GM12878 (cell line): ENCODE measurements around the gene HMCES. TPM values are rescaled to one million over a fixed set of nuclear protein-coding genes. Genes with fewer than 3 reads are reported as not detected.

Experiments
- ATAC-seq: fragments of 200-7000 bp; cut with Tn5 transposase; 3 replicates; pipeline ENCODE4 v1.9.1; 2020; ENCODE audit warnings: mild to moderate bottlenecking, moderate library complexity
- BruUV-seq: library from RNA; stranded (reverse); fragments of 400-500 nt; replicated peaks from 2 replicates; lab custom pipeline; 2021; lab: Mats Ljungman, UMichigan
- CTCF ChIA-PET: fragments of 300-600 bp; sonication (Branson Sonifier 250); formaldehyde crosslinking; extraction: SDS; loops from one replicate; lab custom pipeline; 2021; ENCODE audit warnings: inconsistent platforms; lab: Yijun Ruan, JAX
- POLR2A ChIA-PET: fragments of 350-600 bp; formaldehyde crosslinking; extraction: SDS; loops from one replicate; lab custom pipeline; 2021; ENCODE audit warnings: inconsistent platforms; lab: Charles Lee
- RAD21 ChIA-PET: fragments of 300-600 bp; sonication (Branson Sonifier 250); formaldehyde crosslinking; loops from one replicate; lab custom pipeline; 2023; ENCODE audit warnings: antibody characterized with exemption; ENCODE audit not compliant: unreplicated experiment; lab: Charles Lee
- SMC1A ChIA-PET: fragments of 300-600 bp; sonication (Branson Sonifier 250); formaldehyde crosslinking; loops from one replicate; lab custom pipeline; 2023; ENCODE audit not compliant: unreplicated experiment, uncharacterized antibody; lab: Charles Lee
- DNase-seq: peaks from one replicate; pipeline ENCODE4 v3.0.0-alpha.2; 2011; ENCODE audit warnings: low read depth, low spot score
- FAIRE-seq: peaks from 3 replicates; lab custom pipeline; 2011; peaks lifted over from hg19 to GRCh38; lab: Jason Lieb, UNC
- H2AFZ ChIP-seq: 2 replicates; pipeline ENCODE4 v1.6.0; 2011; ENCODE audit warnings: low read depth, low read length, control low read depth; ENCODE audit not compliant: control insufficient read depth
- H3K27ac ChIP-seq: 2 replicates; pipeline ENCODE4 v1.5.1; 2011; ENCODE audit warnings: control low read depth; ENCODE audit not compliant: control insufficient read depth, insufficient read depth
- H3K27me3 ChIP-seq, 2 experiments: replicated peaks in 1 of 2; 2 replicates each; pipeline versions ENCODE4 v1.6.0 to v1.6.1; 2011; ENCODE audit warnings: low read length in 1 of 2; ENCODE audit not compliant: control insufficient read depth in 2 of 2, insufficient read depth in 2 of 2
- H3K36me3 ChIP-seq, 2 experiments: 2 replicates each; pipeline ENCODE4 v1.5.1; 2011; ENCODE audit warnings: low read length in 1 of 2; ENCODE audit not compliant: control insufficient read depth in 2 of 2, insufficient read depth in 2 of 2
- H3K4me1 ChIP-seq: 2 replicates; pipeline ENCODE4 v1.6.1; 2011; ENCODE audit warnings: mild to moderate bottlenecking, low read length, moderate library complexity, mixed read lengths; ENCODE audit not compliant: control insufficient read depth, insufficient read depth
- H3K4me2 ChIP-seq: 2 replicates; pipeline ENCODE4 v1.6.0; 2011; ENCODE audit warnings: control low read depth; ENCODE audit not compliant: control insufficient read depth, insufficient read depth
- H3K4me3 ChIP-seq: fragments of 200-600 bp; sonication (generic); 2 replicates; pipeline ENCODE4 v1.5.1; 2016
- H3K79me2 ChIP-seq: 2 replicates; pipeline ENCODE4 v1.6.0; 2011; ENCODE audit warnings: low read length; ENCODE audit not compliant: control insufficient read depth, insufficient read depth
- H3K9ac ChIP-seq: 2 replicates; pipeline ENCODE4 v1.8.0; 2011; ENCODE audit warnings: low read length, control low read depth, mixed read lengths; ENCODE audit not compliant: control insufficient read depth, insufficient read depth
- H3K9me3 ChIP-seq: replicated peaks from 3 replicates; pipeline ENCODE4 v1.5.1; 2011; ENCODE audit warnings: mild to moderate bottlenecking, low read length; ENCODE audit not compliant: control insufficient read depth, insufficient read depth
- H4K20me1 ChIP-seq: 2 replicates; pipeline ENCODE4 v1.6.0; 2011; ENCODE audit not compliant: control insufficient read depth, insufficient read depth
- CBX5 ChIP-seq: sonication (generic); IDR thresholded peaks from 2 replicates; pipeline ENCODE4 v1.6.1; 2016; ENCODE audit warnings: low read depth, moderate library complexity, mild to moderate bottlenecking, inconsistent platforms
- CHD2 ChIP-seq: IDR thresholded peaks from 2 replicates; pipeline ENCODE4 v1.6.1; 2011; ENCODE audit warnings: low read depth, low read length, improper control_type of control experiment, borderline replicate concordance
- CHD4 ChIP-seq: fragments of 200-600 bp; sonication (generic); IDR thresholded peaks from 2 replicates; pipeline ENCODE4 v1.6.1; 2016; ENCODE audit warnings: mild to moderate bottlenecking
- E2F8 ChIP-seq: fragments of 450-650 bp; IDR thresholded peaks from 2 replicates; pipeline ENCODE4 v1.6.1; 2018; ENCODE audit warnings: mild to moderate bottlenecking, low read depth, moderate library complexity; ENCODE audit not compliant: partially characterized antibody
- JUND ChIP-seq: IDR thresholded peaks from 2 replicates; pipeline ENCODE4 v1.6.1; 2012; ENCODE audit warnings: low read depth, mild to moderate bottlenecking, low read length, improper control_type of control experiment, moderate library complexity
- MTA2 ChIP-seq: fragments of 450-650 bp; IDR thresholded peaks from 2 replicates; pipeline ENCODE4 v1.6.1; 2016; ENCODE audit warnings: low read depth, mild to moderate bottlenecking, moderate library complexity
- NFXL1 ChIP-seq: fragments of 450-650 bp; IDR thresholded peaks from 2 replicates; pipeline ENCODE4 v1.6.1; 2017; ENCODE audit warnings: antibody characterized with exemption, mild to moderate bottlenecking, borderline replicate concordance
- PAX8 ChIP-seq: fragments of 450-650 bp; IDR thresholded peaks from 2 replicates; pipeline ENCODE4 v1.6.1; 2017; ENCODE audit warnings: mild to moderate bottlenecking, moderate library complexity
- POLR2A ChIP-seq: IDR thresholded peaks from 2 replicates; pipeline ENCODE4 v1.6.1; 2011; ENCODE audit warnings: low read depth, mild to moderate bottlenecking, low read length
- POLR2AphosphoS5 ChIP-seq: IDR thresholded peaks from 2 replicates; pipeline ENCODE4 v1.6.1; 2011; ENCODE audit warnings: mild to moderate bottlenecking, low read length, inconsistent platforms
- SMAD1 ChIP-seq: fragments of 450-650 bp; IDR thresholded peaks from 2 replicates; pipeline ENCODE4 v1.6.1; 2018; ENCODE audit warnings: mild to moderate bottlenecking, low read depth; ENCODE audit not compliant: partially characterized antibody
- STAT3 ChIP-seq: IDR thresholded peaks from 2 replicates; pipeline ENCODE4 v1.6.1; 2011; ENCODE audit warnings: low read depth, low read length, improper control_type of control experiment
- TBL1XR1 ChIP-seq: IDR thresholded peaks from 2 replicates; pipeline ENCODE4 v1.6.1; 2012; ENCODE audit warnings: low read depth, low read length, improper control_type of control experiment
- ZNF622 ChIP-seq: fragments of 450-650 bp; IDR thresholded peaks from 2 replicates; pipeline ENCODE4 v1.6.1; 2017; ENCODE audit warnings: mild to moderate bottlenecking, inconsistent platforms
- ZNF687 ChIP-seq: fragments of 450-650 bp; IDR thresholded peaks from 2 replicates; pipeline ENCODE4 v1.6.1; 2017; ENCODE audit warnings: mild to moderate bottlenecking, moderate library complexity
- WGBS: methylation state at CpG from one replicate; pipeline ENCODE4 v1.1.6; 2016; ENCODE audit warnings: low lambda C conversion rate; ENCODE audit not compliant: insufficient replicate concordance, insufficient coverage; ENCODE audit errors: missing lambda C conversion rate; 5-methylcytosine and 5-hydroxymethylcytosine counted together
- in situ Hi-C: fragments of 300-500 bp; cut with MboI; formaldehyde crosslinking; loops from 9 replicates; pipeline ENCODE4 v1.14.3; 2018; ENCODE audit warnings: mixed read lengths
- intact Hi-C: fragments of 100-400 bp; cut with micrococcal nuclease; formaldehyde crosslinking; loops from one replicate; pipeline ENCODE4 v1.14.2; 2022; ENCODE audit not compliant: unreplicated experiment
- polyA plus RNA-seq, 11 experiments: library from polyadenylated mRNA; depleted of rRNA in 4 of 11; unstranded in 6 of 11; stranded (reverse) in 5 of 11; fragments of >200 nt; fragmentation: Nextera tagmentation in 4 of 11; fragmentation: Illumina TruSeq in 1 of 11; extraction: Ambion mirVana in 4 of 11; extraction: Trizol in 1 of 11; gene quantifications; 1 replicate in 1 of 11; 2 replicates in 10 of 11; pipeline versions ENCODE4 v1.2.1 to v1.2.3, GENCODE V29; 2011 to 2016; ENCODE audit warnings: inconsistent platforms in 2 of 11, missing spikeins in 2 of 11, low read depth in 1 of 11
- total RNA-seq, 4 experiments: library from RNA; depleted of rRNA in 3 of 4; stranded (reverse); fragments of >200 nt in 3 of 4; fragmentation: Illumina TruSeq in 1 of 4; extraction: Trizol in 1 of 4; gene quantifications; 2 replicates each; pipeline versions ENCODE4 v1.2.1 to v1.2.3, GENCODE V29; 2013 to 2021

The HMCES gene
- total and polyA plus RNA-seq, 10 of the 15 experiments (the other 5 are each of a cell fraction or from before 2014, with no cell fraction given): 12.4 to 49.8 (median 27.0) TPM

- no peak for TF ChIP-seq CHD4
Measured at GRCh38 chr3:129259612-129260477, 18.8 kb upstream of the HMCES start (continued).

- TF ChIP-seq SMAD1 (no peak), CHD2 (no peak), ZNF622 (no peak), JUND (no peak), STAT3 (no peak), CBX5 (no peak), E2F8 (no peak), POLR2A (peak; percentile 29; the same call in 1 of the 2 replicates), TBL1XR1 (no peak), NFXL1 (no peak), POLR2AphosphoS5 (0 out of 2 replicates have a peak, but pooled peaks have one; percentile 25), PAX8 (no peak), ZNF687 (no peak), MTA2 (no peak)
- no peak for FAIRE-seq
- peaks cover 26 to 71% of the 10 kb centered on the region in 2 experiments for H3K36me3 ChIP-seq
- ChIA-PET RAD21 (no interaction called here), SMC1A (interaction anchor here (0.6 to 2.1 kb wide), 4 partner anchors 9 to 207 kb away, joined by 3 to 6 read pairs (median 4); no protein-coding TSS in a partner anchor), CTCF (interaction anchor here (1.5 kb wide), 1 partner anchor 207 kb away, joined by 5 read pairs; no protein-coding TSS in a partner anchor), POLR2A (no interaction called here)
- no peaks in the 10 kb centered on the region for H3K4me1 ChIP-seq
- in situ Hi-C loops (no loop called here), intact Hi-C loops (no loop called here)
- WGBS: 100% methylated on average over 11 of the region's 11 CpGs
- no peaks in the 10 kb centered on the region; the same call in 1 of the 2 replicates for H4K20me1 ChIP-seq
- H2AFZ ChIP-seq: no peak overlapping the region
- H3K27me3 ChIP-seq: no peaks in the 10 kb centered on the region
- H3K9ac ChIP-seq: no peak overlapping the region
- no peak overlapping the region for H3K4me2 ChIP-seq
- no peak for ATAC-seq
- no peak overlapping the region for H3K27ac ChIP-seq
- H3K79me2 ChIP-seq: no peaks in the 10 kb centered on the region
- H3K4me3 ChIP-seq: no peak overlapping the region
- no peaks in the 10 kb centered on the region for H3K9me3 ChIP-seq
- BruUV-seq: no TSS peak
- no peak for DNase-seq
Measured at GRCh38 chr3:129260606-129261005, 18.1 kb upstream of the HMCES start.
